Measurements from ENCODE around the gene C19orf85. TPM values are rescaled to one million over a fixed set of nuclear protein-coding genes. Genes with fewer than 3 reads are reported as not detected.
"Not testable (repeated sequence)": the region's sequence is repeated elsewhere in the genome, so short reads cannot be mapped to it uniquely, and the experiment has no call there.

C19orf85 gene
- total RNA-seq, result not detected
- long read RNA-seq, result 0 reads

DNA sequence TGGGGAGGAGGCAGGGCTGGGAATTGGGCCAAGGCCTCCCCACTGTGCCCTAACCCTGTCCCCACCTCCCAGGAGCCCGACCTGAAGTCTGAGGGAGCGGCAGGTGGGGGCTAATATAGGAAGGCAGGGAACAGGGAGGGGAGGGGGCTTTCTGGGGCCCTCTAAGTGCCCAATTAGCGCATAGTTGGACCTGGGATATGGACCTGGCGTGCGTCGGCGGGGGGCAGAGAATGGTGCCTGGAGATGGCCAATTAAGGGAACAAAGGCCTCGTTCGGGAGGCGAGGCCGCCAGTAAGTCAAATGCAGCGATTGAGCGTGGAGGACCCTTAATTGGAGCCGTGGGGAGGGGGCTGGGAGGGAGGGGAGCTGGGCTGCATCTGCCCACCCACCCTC lies at the start of gene C19orf85:
C19orf85 (minus strand) TSS at position 90 of the 393 bp plus-strand sequence. CDS start 197 bp downstream, outside the sequence.
- DNase-seq (ENCODE audit: missing footprints), result no peak
- ATAC-seq, result no peak
- intact Hi-C loops (cut with DNase I), result loop anchor here (5.0 kb wide), 1 partner anchor 168 kb away; no protein-coding TSS in a partner anchor

DNA sequence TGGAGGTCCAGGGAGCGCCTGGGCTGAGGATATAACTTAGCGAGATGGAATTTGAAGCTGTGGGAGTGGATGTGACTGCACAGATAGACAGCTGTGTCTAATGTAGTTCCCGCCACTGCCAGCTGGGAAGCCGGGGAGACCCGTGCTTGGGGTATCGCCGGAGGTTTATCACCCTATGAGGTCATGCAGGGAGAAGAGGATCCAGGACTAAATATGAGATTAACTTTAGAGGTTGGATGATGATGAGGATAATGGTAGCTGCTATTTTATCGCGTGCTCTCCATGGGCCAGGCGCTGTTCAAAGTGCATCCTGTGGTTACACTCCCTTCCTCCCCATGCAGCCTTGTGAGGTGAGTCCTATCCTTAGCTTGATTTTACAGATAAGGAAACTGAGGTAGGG lies 43.6 kb upstream of the C19orf85 start:
- no peak for DNase-seq (ENCODE audit: missing footprints)
- no peak for ATAC-seq
- intact Hi-C loops (cut with DNase I), result no loop called here

DNA sequence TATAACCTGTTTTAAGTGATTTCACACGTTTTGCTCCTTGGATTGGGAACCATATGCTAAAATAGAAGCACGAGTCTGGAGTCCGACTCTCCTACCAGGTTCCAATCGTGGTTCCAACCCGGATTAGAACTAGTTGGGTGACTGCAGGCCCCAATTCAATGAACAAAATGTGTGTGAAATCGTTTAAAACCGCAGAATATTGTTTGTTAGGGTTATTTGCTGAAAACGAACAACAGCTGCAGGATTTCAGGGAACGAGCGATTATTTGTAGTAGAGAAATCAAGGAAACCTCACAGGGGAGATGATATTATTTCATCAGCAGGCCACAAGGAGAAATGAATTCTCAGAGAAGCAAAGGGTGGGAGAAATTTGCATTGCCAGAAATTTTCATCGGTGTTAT lies 40.4 kb upstream of the C19orf85 start:
- DNase-seq (ENCODE audit: missing footprints) (no peak), ATAC-seq (no peak)
- intact Hi-C loops (cut with DNase I), result loop anchor here (2.0 to 5.0 kb wide), 3 partner anchors 38 to 364 kb away; no protein-coding TSS in a partner anchor

DNA sequence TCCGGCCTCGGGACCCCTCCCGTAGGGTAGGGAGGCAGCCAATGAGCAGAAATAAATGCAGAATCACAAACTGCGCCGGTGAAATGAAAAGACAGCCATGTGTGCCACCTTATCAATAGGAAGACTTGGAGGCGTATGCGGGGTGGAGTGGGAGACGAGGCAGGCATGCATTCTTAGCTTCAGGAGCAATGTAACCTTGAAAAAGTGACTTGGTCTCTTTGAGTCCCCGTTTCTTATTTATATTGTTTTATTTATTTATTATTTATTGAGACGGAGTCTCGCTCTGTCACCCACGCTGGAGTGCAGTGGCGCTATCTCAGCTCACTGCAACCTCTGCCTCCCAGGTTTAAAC lies 39.7 kb upstream of the C19orf85 start:
- ATAC-seq, result no peak
- intact Hi-C loops (cut with DNase I), result loop anchor here (2.0 to 5.0 kb wide), 3 partner anchors 37 to 363 kb away; no protein-coding TSS in a partner anchor
- no peak for DNase-seq (ENCODE audit: missing footprints)

DNA sequence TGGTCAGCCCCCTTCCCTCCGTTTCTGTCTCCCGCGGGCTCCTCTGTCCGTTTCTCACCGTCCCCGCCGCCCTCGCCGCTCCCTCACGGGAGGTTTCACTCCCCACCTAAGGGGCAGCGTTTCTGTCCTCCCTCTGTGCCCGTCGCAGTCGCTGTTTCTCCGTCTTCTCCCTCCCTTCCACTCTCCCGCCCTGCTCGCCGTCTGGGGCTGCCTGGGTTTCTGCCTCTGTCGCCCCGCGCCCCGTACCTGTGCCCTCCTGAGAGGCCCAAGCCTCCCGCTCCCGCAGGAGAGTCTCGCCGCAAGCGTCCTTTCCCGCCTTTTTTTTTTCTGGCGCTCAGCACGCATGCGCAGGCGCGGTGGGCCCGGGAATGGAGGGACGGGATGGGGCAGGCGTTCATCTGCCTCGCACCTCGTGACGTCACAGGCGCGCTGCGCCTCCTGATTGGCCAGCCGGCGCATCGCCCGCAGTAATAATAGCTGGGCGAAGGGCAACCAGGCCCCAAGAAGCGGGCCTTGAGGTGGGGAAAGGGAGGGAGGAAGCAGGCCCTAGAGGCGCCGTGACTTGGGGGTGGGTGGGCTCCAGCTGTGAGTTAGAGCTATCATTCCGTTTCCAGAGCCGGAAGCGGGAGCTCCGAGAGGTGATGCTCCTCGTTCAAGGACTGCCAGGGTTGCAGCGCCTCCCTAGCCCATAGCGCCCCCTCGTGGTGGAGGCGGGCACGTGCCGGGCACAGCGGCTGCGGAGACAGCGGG lies 39.1 kb upstream of the C19orf85 start:
- ATAC-seq, result peak; percentile 95
- peak; percentile 95 for DNase-seq (ENCODE audit: missing footprints)
- intact Hi-C loops (cut with DNase I), result loop anchor here (2.0 to 5.0 kb wide), 3 partner anchors 37 to 363 kb away; no protein-coding TSS in a partner anchor

DNA sequence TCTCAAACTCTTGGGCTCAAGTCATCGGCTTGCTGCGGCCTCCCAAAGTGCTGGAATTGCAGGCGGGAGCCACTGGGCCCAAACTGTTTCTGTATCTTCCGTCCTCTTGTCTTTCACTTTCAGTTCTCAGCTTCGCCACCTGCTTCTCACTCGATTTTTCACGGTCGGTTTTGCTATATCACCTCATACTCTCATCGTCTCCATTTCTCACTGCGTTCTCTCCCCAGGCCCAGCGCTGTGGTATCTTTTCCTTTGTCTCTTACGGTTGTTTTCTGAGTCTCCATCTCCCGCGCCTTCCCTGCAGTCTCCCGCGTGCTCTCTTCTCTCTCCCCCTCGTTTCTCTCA lies 38.6 kb upstream of the C19orf85 start:
- ATAC-seq, result no peak
- intact Hi-C loops (cut with DNase I), result loop anchor here (5.0 kb wide), 1 partner anchor 211 kb away; no protein-coding TSS in a partner anchor
- DNase-seq (ENCODE audit: missing footprints), result no peak

DNA sequence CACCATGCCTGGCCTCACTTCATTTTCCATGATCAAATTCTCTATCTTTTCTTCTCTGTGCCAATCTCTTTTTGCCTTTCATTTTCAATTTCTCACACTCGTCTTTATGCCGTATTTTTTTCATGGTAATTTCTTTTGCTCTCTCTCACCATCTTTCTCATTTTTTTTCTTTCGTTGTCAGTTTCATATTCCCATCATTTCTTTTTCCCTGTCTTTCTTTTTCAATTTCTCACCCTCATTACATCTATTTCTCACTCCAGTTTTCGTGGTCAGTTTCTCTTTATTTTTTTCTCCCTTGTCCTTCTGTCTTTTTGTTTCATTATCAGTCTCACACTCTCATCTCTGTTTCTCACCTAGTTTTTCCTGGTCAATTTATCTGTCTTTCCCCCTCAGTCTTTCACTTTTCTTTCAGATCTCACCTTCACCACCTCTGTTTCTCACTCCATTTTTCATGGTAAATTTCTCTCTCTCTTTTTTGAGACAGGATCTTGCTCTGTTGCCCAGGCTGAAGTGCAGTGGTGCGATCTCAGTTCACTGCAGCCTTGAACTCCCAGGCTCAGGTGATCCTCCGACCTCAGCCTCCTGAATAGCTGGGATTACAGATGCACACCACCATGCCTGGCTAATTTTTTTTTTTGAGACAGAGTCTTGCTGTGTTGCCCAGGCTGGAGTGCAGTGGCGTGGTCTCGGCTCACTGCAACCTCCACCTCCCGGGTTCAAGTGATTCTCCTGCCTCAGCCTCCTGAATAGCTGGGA lies 37.8 kb upstream of the C19orf85 start:
- DNase-seq (ENCODE audit: missing footprints) (no peak), ATAC-seq (no peak)
- intact Hi-C loops (cut with DNase I), result loop anchor here (5.0 kb wide), 1 partner anchor 210 kb away; no protein-coding TSS in a partner anchor

DNA sequence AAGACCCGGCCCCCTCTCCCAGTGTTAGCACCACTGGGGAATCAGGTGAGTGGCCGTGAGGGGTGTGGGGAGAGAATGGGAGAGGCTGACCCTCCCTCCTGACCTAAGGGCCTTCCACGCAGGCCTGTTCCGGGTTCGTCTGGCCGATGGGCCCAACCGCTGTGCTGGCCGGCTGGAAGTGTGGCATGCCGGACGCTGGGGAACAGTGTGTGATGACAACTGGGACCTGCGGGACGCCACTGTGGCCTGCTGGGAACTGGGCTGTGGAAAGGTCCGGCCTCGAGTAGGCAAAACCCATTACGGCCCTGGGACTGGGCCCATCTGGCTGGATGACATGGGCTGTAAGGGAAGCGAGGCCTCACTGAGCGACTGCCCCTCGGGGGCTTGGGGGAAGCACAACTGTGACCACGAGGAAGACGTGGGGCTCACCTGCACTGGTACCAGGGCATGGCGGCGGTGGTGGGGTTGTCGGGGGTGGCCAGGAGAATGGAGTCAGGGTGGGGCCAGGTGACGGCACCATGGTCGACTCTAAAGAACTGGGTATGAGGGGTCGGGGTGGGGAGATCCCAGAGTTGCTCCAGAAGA lies 35.9 kb upstream of the C19orf85 start:
- DNase-seq (ENCODE audit: missing footprints) (no peak), ATAC-seq (no peak)
- intact Hi-C loops (cut with DNase I), result loop anchor here (5.0 kb wide), 1 partner anchor 208 kb away; no protein-coding TSS in a partner anchor

DNA sequence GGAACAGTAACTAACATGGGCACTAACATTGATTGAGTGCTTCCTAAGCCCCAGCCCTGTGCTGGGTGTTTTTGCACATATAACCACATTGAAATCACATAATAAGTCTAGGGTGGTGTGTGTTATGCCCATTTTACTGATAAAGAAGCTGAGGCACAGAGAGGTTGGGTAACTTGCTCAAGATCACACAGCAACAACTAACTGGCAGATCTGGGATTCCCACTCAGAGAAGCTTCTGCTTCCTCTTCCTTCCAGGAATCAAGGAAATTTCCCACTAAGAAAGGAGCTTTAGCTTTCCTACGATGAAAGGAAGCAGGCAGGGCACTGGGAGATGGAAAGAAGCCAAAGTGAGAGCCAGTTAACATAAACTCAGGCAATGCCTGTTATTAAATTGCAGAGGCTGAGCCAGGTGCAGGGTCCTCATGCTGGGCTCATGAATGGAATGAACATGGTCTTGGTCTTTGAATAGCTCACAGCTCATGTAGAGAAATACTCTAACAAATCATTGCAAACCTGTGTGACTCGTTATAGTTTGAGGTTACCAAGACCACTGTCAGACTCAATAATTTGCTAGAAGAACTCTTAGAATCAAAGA lies 33.8 kb upstream of the C19orf85 start:
- no peak for DNase-seq (ENCODE audit: missing footprints)
- intact Hi-C loops (cut with DNase I), result no loop called here

DNA sequence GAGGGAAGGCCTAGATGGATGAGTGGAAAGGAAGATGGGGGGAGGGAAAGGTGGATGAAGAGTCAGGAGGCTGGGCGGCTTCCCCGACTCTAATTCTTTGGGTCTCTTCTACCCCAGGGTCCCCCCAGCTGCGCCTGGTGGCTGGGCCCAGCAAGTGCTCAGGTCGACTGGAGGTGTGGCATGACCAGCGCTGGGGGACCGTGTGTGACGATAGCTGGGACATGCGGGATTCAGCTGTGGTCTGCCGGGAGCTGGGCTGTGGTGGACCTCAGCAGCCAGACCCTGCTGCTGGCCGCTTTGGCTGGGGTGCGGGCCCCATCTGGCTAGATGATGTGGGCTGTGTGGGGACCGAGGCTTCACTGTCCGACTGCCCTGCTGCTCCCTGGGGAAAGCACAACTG lies 33.2 kb upstream of the C19orf85 start:
- DNase-seq (ENCODE audit: missing footprints) (peak; percentile 65), ATAC-seq (no peak)

More for the DNA sequence above, 33.8 kb upstream of the C19orf85 start:
- ATAC-seq, result no peak

DNA sequence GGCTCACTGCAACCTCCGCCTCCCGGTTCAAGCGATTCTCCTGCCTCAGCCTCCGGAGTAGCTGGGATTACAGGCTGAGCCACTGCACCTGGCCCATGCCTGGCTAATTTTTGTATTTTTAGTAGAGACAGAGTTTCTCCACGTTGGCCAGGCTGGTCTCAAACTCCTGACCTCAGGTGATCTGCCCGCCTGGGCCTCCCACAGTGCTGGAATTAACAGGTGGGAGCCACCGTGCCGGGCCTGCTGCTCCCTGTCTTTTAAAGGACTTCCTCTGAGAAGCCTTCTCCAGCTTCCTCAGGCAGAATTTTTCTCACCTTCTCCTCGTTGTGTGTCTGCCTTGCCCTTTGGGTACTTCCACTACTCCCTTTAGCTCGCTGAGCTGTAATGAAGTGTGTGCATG lies 32.3 kb upstream of the C19orf85 start:
- intact Hi-C loops (cut with DNase I); ATAC-seq: not testable (repeated sequence)
- DNase-seq (ENCODE audit: missing footprints), result peak; percentile 37

More for the DNA sequence above, 33.2 kb upstream of the C19orf85 start:
- intact Hi-C loops (cut with DNase I), result no loop called here

DNA sequence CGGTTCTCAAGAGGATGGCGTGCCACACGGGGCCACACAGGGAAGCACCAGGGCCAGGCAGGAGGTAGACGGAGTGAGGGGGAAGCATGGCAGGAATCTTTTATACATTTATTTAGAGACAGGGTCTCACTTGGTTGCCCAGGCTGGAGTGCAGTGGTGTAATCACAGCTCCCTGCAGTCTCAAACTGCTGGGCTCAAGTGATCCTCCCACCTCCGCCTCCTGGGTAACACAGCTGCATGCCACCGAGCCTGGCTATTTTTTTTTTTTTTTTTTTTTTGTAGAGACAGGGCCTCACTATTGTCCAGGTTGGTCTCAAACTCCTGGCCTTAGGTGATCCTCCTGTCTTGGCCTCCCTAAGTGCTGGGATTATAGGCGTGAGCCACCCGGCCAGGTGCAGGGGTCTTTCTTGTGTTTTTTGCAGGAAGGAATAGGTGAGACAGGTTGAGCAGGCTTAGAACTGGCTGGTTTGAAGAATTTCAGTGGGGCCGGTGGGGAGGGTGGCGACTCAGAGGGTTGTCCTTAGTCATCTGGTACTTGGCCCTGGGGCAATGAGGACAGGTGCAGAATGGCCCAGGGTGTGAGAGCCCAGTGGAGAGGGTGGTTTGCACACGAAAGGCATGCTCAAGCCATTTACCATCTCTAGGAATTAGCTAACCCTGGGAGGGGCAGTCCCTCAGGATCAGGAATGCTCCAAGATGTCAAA lies 31.2 kb upstream of the C19orf85 start:
- DNase-seq (ENCODE audit: missing footprints) (peak; percentile 20), ATAC-seq (no peak)
- intact Hi-C loops (cut with DNase I), result no loop called here

DNA sequence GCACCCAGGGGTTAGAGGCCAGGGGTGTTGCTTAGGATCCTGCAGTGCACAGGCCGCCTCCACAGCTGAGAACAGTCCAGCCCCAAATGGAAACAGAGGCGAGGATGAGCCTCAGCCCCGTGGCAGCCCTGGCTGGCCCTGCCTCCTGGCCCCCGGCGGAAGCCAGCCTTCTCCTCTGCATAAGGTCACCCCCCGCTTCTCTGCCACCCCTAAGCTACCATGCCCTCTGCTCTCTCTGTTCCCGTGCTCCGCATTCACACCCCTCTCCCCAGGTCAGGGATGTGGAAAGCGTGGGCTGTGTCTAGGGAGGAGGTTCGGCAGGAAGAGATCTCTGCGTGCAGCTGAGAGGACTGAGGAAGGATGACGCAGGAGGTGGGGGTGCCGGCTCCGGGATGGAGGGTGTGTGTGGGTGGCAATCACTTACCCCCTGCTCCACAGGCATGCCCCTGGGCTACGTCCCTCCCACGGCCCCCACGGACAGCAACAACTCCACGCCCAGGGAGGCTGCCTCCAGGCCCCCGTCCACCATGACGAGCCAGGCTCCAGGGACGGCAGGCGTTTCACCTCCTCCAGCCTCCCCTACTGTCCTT lies 29.7 kb upstream of the C19orf85 start:
- peak; percentile 73 for ATAC-seq
- intact Hi-C loops (cut with DNase I), result no loop called here
- peak; percentile 86 for DNase-seq (ENCODE audit: missing footprints)

DNA sequence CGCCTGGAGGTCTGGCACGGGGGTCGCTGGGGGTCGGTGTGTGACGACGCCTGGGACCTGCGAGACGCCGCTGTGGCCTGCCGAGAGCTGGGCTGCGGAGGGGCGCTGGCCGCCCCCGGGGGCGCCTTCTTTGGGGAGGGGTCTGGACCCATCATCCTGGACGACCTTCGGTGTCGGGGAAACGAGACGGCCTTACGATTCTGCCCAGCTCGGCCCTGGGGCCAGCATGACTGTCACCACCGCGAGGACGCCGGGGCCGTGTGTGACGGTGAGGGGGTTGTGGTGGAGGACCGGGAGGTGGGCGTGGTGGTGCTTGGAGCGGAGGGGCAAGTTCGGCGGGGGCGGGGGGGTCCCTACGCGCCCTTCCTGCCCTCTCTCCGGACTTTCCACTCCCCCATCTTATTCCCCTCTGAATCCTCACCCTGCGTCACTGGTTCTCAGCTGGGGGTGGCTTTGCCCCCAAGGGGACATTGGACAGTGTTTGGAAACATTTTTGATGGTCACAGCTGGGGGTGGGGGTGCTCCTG lies 29.2 kb upstream of the C19orf85 start:
- intact Hi-C loops (cut with DNase I), result no loop called here
- ATAC-seq, result peak; percentile 3
- DNase-seq (ENCODE audit: missing footprints), result peak; percentile 64

DNA sequence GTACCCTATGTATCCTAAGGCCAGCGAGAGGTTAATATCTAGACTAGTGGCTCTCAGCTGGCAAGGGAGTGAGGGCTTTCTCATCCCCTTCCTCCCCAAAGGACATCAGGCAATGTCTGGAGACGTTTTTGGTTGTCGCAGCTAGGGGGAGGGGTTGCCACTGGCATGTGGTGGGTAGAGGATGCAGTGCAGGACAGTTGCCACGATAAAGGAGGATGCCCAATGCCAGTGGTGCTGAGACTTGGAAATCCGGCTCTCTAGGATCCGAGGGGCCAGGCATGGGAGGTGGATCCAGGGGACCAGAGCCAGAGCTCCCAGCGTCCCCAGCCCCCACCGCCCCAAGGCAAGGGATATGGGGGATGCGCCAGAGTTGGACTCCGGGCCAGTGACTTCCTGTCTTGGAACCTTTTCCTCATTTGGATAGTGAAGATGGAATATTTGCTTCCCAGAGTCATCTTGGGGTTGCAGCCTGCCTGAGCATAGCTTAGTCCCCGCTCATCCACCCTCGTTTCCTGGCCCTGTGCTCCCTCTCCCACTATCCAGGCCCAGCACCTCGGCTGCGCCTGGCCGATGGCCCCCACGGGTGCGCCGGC lies 28.6 kb upstream of the C19orf85 start:
- ATAC-seq (peak; percentile 2), DNase-seq (ENCODE audit: missing footprints) (peak; percentile 40)
- intact Hi-C loops (cut with DNase I), result no loop called here

DNA sequence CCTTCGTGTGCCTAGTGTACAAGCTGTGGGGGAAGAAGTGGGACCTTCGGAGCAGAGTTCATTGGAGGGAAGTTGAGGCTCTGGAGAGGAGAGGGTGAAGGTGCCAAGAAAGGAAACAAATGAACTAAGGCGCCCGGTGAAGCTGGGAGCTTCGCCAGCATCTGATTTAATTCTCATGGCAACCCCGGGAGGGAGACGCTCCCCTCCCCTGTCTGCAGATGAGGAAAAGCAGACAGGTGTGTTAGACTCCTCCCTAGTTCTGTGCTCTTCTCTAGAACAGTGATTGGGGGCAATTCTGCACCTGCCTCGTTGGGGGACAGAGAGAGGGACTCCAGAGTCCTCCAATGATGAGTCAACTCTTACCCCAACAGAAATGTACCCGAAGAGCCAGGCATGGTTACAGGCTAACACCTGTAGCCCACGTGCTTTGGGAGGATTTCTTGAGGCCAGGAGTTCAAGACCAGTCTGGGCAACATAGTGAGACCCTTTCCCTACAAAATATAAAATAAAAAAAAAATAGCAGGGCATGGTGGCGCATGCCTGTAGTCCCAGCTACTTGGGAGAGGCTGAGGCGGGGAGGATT lies 27.9 kb upstream of the C19orf85 start:
- peak; percentile 33 for DNase-seq (ENCODE audit: missing footprints)
- intact Hi-C loops (cut with DNase I), result no loop called here

More for the DNA sequence above, 27.9 kb upstream of the C19orf85 start:
- ATAC-seq, result no peak
